K562 (cell line): ENCODE data around the gene TRIM75. TPM values are rescaled to one million over a fixed set of nuclear protein-coding genes. Genes with fewer than 3 reads are reported as not detected.

Experiments
- ATAC-seq: fragments of 200-7000 bp; cut with Tn5 transposase; 3 replicates; pipeline ENCODE4 v1.9.1; 2020; ENCODE audit warnings: moderate library complexity
- BruUV-seq: library from RNA; stranded (reverse); fragments of 400-500 nt; replicated peaks from 2 replicates; lab custom pipeline; 2021; lab: Mats Ljungman, UMichigan
- CTCF ChIA-PET: fragments of 300-600 bp; formaldehyde crosslinking; extraction: SDS; loops from one replicate; lab custom pipeline; 2021; ENCODE audit warnings: low intra/inter-chr PET ratio; lab: Yijun Ruan, JAX
- POLR2A ChIA-PET: fragments of 300-600, 350-650 bp; sonication (Branson Sonifier 250); formaldehyde crosslinking; extraction: SDS; loops from one replicate; lab custom pipeline; 2021; ENCODE audit warnings: antibody characterized with exemption, inconsistent platforms; lab: Yijun Ruan, JAX
- DNase-seq, 4 experiments: peaks; one replicate each; pipeline versions ENCODE4 v3.0.0 to v3.0.0-alpha.2; 2011 to 2018; ENCODE audit warnings: low spot score in 3 of 4, mixed read lengths in 3 of 4; ENCODE audit errors: extremely low read depth in 1 of 4
- FAIRE-seq: peaks from 2 replicates; lab custom pipeline; 2011; peaks lifted over from hg19 to GRCh38; lab: Jason Lieb, UNC
- H2AFZ ChIP-seq: 2 replicates; pipeline ENCODE4 v1.6.0; 2011; ENCODE audit warnings: low read depth, low read length, control low read depth, inconsistent platforms
- H3K27ac ChIP-seq: fragments of 200-600 bp; 3 replicates; pipeline ENCODE4 v1.8.0; 2011; ENCODE audit warnings: low read depth, mild to moderate bottlenecking, control low read depth, inconsistent platforms, low read length, moderate library complexity, mixed read lengths; ENCODE audit errors: extremely low read depth
- H3K27me3 ChIP-seq, 2 experiments: fragments of 300-600 bp in 1 of 2; 2 replicates in 1 of 2; 3 replicates in 1 of 2; pipeline versions ENCODE4 v1.6.0 to v1.8.0; 2011; ENCODE audit warnings: inconsistent platforms in 2 of 2, low read length in 2 of 2, mild to moderate bottlenecking in 1 of 2, mixed read lengths in 1 of 2, moderate library complexity in 1 of 2; ENCODE audit not compliant: control insufficient read depth in 2 of 2, insufficient read depth in 2 of 2
- H3K36me3 ChIP-seq: fragments of 300-600 bp; 3 replicates; pipeline ENCODE4 v1.8.0; 2011; ENCODE audit warnings: mild to moderate bottlenecking, low read length, inconsistent platforms; ENCODE audit not compliant: control insufficient read depth, insufficient read depth
- H3K4me1 ChIP-seq, 2 experiments: fragments of 200-600 bp in 1 of 2; replicated peaks in 1 of 2; 2 replicates in 1 of 2; 3 replicates in 1 of 2; pipeline versions ENCODE4 v1.5.1 to v1.8.0; 2011; ENCODE audit warnings: inconsistent platforms in 2 of 2, low read length in 2 of 2, mild to moderate bottlenecking in 1 of 2, mixed read lengths in 1 of 2, moderate library complexity in 1 of 2; ENCODE audit not compliant: control insufficient read depth in 2 of 2, insufficient read depth in 2 of 2
- H3K4me2 ChIP-seq: 2 replicates; pipeline ENCODE4 v1.6.1; 2011; ENCODE audit warnings: low read length, control low read depth, inconsistent platforms, mixed read lengths; ENCODE audit not compliant: insufficient read depth
- H3K4me3 ChIP-seq: fragments of 200-600 bp; sonication (generic), shearing (Covaris generic); 2 replicates; pipeline ENCODE4 v1.5.1; 2016; ENCODE audit warnings: control low read depth, inconsistent platforms
- H3K79me2 ChIP-seq: fragments of 200-600 bp; 3 replicates; pipeline ENCODE4 v1.8.0; 2011; ENCODE audit warnings: low read length, inconsistent platforms; ENCODE audit not compliant: control insufficient read depth, insufficient read depth
- H3K9ac ChIP-seq, 2 experiments: 2 replicates each; pipeline versions ENCODE4 v1.6.0 to v1.6.1; 2011; ENCODE audit warnings: low read depth in 2 of 2, low read length in 2 of 2, control low read depth in 1 of 2, inconsistent platforms in 1 of 2, mild to moderate bottlenecking in 1 of 2, mixed read lengths in 1 of 2; ENCODE audit not compliant: insufficient read depth in 1 of 2
- H3K9me1 ChIP-seq: one replicate; pipeline ENCODE4 v1.6.0; 2011; ENCODE audit warnings: inconsistent platforms, mild to moderate bottlenecking, low read length, moderate library complexity; ENCODE audit not compliant: control insufficient read depth, insufficient read depth
- H3K9me3 ChIP-seq: replicated peaks from 2 replicates; pipeline ENCODE4 v1.5.1; 2011; ENCODE audit warnings: low read depth, low read length, inconsistent platforms; ENCODE audit not compliant: control insufficient read depth, insufficient read depth
- H4K20me1 ChIP-seq: replicated peaks from 2 replicates; pipeline ENCODE4 v1.6.1; 2011; ENCODE audit warnings: low read length, inconsistent platforms, mixed read lengths; ENCODE audit not compliant: control insufficient read depth, insufficient read depth
- ATF1 ChIP-seq, 2 experiments: fragments of 450-650 bp in 1 of 2; IDR thresholded peaks; 2 replicates each; pipeline ENCODE4 v1.6.1; 2016; ENCODE audit warnings: missing compliant biosample characterization in 1 of 2, missing genetic modification characterization in 1 of 2
- CTBP1 ChIP-seq: fragments of 450-650 bp; IDR thresholded peaks from 2 replicates; pipeline ENCODE4 v1.6.1; 2016; ENCODE audit warnings: borderline replicate concordance
- DDX20 ChIP-seq: fragments of 450-650 bp; IDR thresholded peaks from 2 replicates; pipeline ENCODE4 v1.6.1; 2016; ENCODE audit warnings: missing genetic modification characterization, low read depth, mild to moderate bottlenecking, missing compliant biosample characterization, moderate library complexity
- E2F6 ChIP-seq, 2 experiments: IDR thresholded peaks; 2 replicates each; pipeline ENCODE4 v1.6.1; 2011; ENCODE audit warnings: borderline replicate concordance in 1 of 2, control low read depth in 1 of 2, low read depth in 1 of 2, low read length in 1 of 2, mild to moderate bottlenecking in 1 of 2, mixed read lengths in 1 of 2, moderate library complexity in 1 of 2; ENCODE audit not compliant: insufficient read depth in 1 of 2, insufficient read length in 1 of 2, poor library complexity in 1 of 2, severe bottlenecking in 1 of 2; ENCODE audit errors: extremely low read depth in 1 of 2
- ELK3 ChIP-seq: fragments of 450-650 bp; formaldehyde crosslinking; IDR thresholded peaks from 2 replicates; pipeline ENCODE4 v1.4.0; 2020; ENCODE audit warnings: mild to moderate bottlenecking
- HBP1 ChIP-seq: fragments of 450-650 bp; formaldehyde crosslinking; IDR thresholded peaks from 2 replicates; pipeline ENCODE4 v1.4.0; 2022; ENCODE audit warnings: missing genetic modification characterization
- MBD2 ChIP-seq: sonication (generic); IDR thresholded peaks from 2 replicates; pipeline ENCODE4 v1.6.1; 2016; ENCODE audit warnings: low read depth, borderline replicate concordance
- MEIS2 ChIP-seq: fragments of 450-650 bp; IDR thresholded peaks from 2 replicates; pipeline ENCODE4 v1.6.1; 2014; ENCODE audit warnings: mild to moderate bottlenecking; ENCODE audit not compliant: partially characterized antibody
- NRF1 ChIP-seq, 2 experiments: fragments of 450-650 bp; IDR thresholded peaks in 1 of 2; conservative IDR thresholded peaks in 1 of 2; 2 replicates each; pipeline ENCODE4 v1.6.1; 2014; ENCODE audit warnings: mild to moderate bottlenecking in 2 of 2
- PHTF2 ChIP-seq: fragments of 250-450 bp; sonication (Bioruptor Pico); IDR thresholded peaks from 2 replicates; pipeline ENCODE4 v1.5.0; 2021; ENCODE audit warnings: mild to moderate bottlenecking
- RBM39 ChIP-seq: fragments of 200-400 bp; formaldehyde crosslinking; optimal IDR thresholded peaks from 2 replicates; pipeline ENCODE3; 2018; ENCODE audit warnings: low read depth, low read length
- TRIM25 ChIP-seq: fragments of 450-650 bp; IDR thresholded peaks from 2 replicates; pipeline ENCODE4 v1.7.0; 2016; ENCODE audit warnings: borderline replicate concordance
- XRCC4 ChIP-seq: IDR thresholded peaks from one replicate; pipeline ENCODE4 v1.6.1; 2011; ENCODE audit not compliant: insufficient read depth, insufficient read length; ENCODE audit errors: extremely low read depth
- XRCC5 ChIP-seq: fragments of 200-400 bp; formaldehyde crosslinking; IDR thresholded peaks from 2 replicates; pipeline ENCODE4 v1.6.1; 2017; ENCODE audit warnings: low read depth, mild to moderate bottlenecking, low read length
- ZEB2 ChIP-seq: fragments of 450-650 bp; IDR thresholded peaks from 2 replicates; pipeline ENCODE4 v1.6.1; 2016
- ZNF408 ChIP-seq: fragments of 250-450 bp; sonication (Bioruptor Pico); IDR thresholded peaks from 2 replicates; pipeline ENCODE4 v1.4.0; 2020; ENCODE audit warnings: low read depth, mild to moderate bottlenecking, moderate library complexity
- WGBS: fragments of 100-300 bp; shearing (Covaris generic); methylation state at CpG from one replicate; pipeline ENCODE4 v1.1.6; 2016; ENCODE audit warnings: low coverage, mixed read lengths; ENCODE audit not compliant: insufficient coverage; ENCODE audit errors: missing lambda C conversion rate; 5-methylcytosine and 5-hydroxymethylcytosine counted together
- in situ Hi-C: fragments of 300-500 bp; cut with MboI; formaldehyde crosslinking; loops from 4 replicates; pipeline ENCODE4 v1.15.0; 2018; ENCODE audit warnings: inconsistent platforms, mixed read lengths
- intact Hi-C: fragments of 100-400 bp; cut with micrococcal nuclease; formaldehyde crosslinking; loops from 2 replicates; pipeline ENCODE4 v1.14.2; 2022
- polyA plus RNA-seq, 8 experiments: library from polyadenylated mRNA; depleted of rRNA in 4 of 8; stranded (reverse) in 5 of 8; unstranded in 3 of 8; fragments of >200 nt; fragmentation: Nextera tagmentation in 2 of 8; fragmentation: Illumina TruSeq in 1 of 8; extraction: Ambion mirVana in 2 of 8; extraction: Trizol in 1 of 8; gene quantifications; 2 replicates each; pipeline versions ENCODE4 v1.2.1 to v1.2.3, GENCODE V29; 2011 to 2014; ENCODE audit warnings: inconsistent platforms in 1 of 8, missing spikeins in 1 of 8
- total RNA-seq, 7 experiments: library from RNA; depleted of rRNA in 6 of 7; stranded (reverse); fragments of >200 nt in 6 of 7; fragmentation: Illumina TruSeq in 2 of 7; extraction: Trizol in 2 of 7; gene quantifications; 2 replicates each; pipeline versions ENCODE4 v1.2.1 to v1.2.3, GENCODE V29; 2011 to 2021; ENCODE audit warnings: low replicate concordance in 1 of 7

TRIM75 gene
- total and polyA plus RNA-seq, 9 of the 15 experiments (the other 6 are each of a cell fraction or from before 2014, with no cell fraction given): not detected

- in situ Hi-C loops: no loop called here
- WGBS: 96% methylated on average over 6 of the region's 6 CpGs
- peaks cover 5% of the 10 kb centered on the region for H3K79me2 ChIP-seq
- no peak overlapping the region for H3K4me3 ChIP-seq
- H3K9ac ChIP-seq: no peak overlapping the region
- DNase-seq (no peak), FAIRE-seq (no peak), ATAC-seq (no peak)
- no peaks in the 10 kb centered on the region for H3K9me3 ChIP-seq
- H3K4me1 ChIP-seq: no peaks in the 10 kb centered on the region; a peak in 1 of 5 replicates
- no peak overlapping the region for H3K4me2 ChIP-seq
- H3K27me3 ChIP-seq: no peaks in the 10 kb centered on the region
- peaks cover 26% of the 10 kb centered on the region; the same call in 2 of the 3 replicates for H3K36me3 ChIP-seq
- intact Hi-C loops: no loop called here
- TF ChIP-seq HBP1 (CRISPR knock-in tag) (no peak), ELK3 (CRISPR knock-in tag) (no peak), CTBP1 (no peak), ZEB2 (no peak), TRIM25 (no peak), PHTF2 (no peak), RBM39 (no peak), ATF1 (CRISPR knock-in tag; IDR thresholded peaks at IDR 0.05) (no peak), ATF1 (tag; IDR thresholded peaks at IDR 0.05) (no peak), MBD2 (no peak), NRF1 (conservative IDR thresholded peaks at IDR 0.05 in 1 of 2, IDR thresholded peaks at IDR 0.05 in 1 of 2) (no peak), DDX20 (tag) (no peak), XRCC4 (no peak), E2F6 (IDR thresholded peaks at IDR 0.05; ENCODE audit: borderline replicate concordance in 1 of 2, extremely low read depth in 1 of 2, insufficient read depth in 1 of 2, insufficient read length in 1 of 2, low read depth in 1 of 2, low read length in 1 of 2, poor library complexity in 1 of 2, severe bottlenecking in 1 of 2) (no peak), ZNF408 (CRISPR knock-in tag) (no peak), MEIS2 (no peak), XRCC5 (no peak)
- H4K20me1 ChIP-seq: no peaks in the 10 kb centered on the region
- H3K9me1 ChIP-seq: no peaks in the 10 kb centered on the region
- ChIA-PET POLR2A (no interaction called here), CTCF (no interaction called here)
- no TSS peak for BruUV-seq
- no peak overlapping the region for H3K27ac ChIP-seq
- H2AFZ ChIP-seq: no peak overlapping the region
Measured at GRCh38 chr4:165106518-165106917, 52.9 kb downstream of the TRIM75 start.
